H1 (cell line): ENCODE data around the gene ZKSCAN1. TPM values are rescaled to one million over a fixed set of nuclear protein-coding genes. Genes with fewer than 3 reads are reported as not detected.

Experiments used
- CTCF ChIA-PET: fragments of 300-600 bp; sonication (Branson Sonifier 250); formaldehyde crosslinking; loops from one replicate; lab custom pipeline; 2021; ENCODE audit not compliant: partially characterized antibody; lab: Charles Lee
- POLR2A ChIA-PET: fragments of 300-600 bp; sonication (Branson Sonifier 250); formaldehyde crosslinking; loops from one replicate; lab custom pipeline; 2021; ENCODE audit warnings: inconsistent platforms; ENCODE audit not compliant: partially characterized antibody; lab: Charles Lee
- DNase-seq, 2 experiments: peaks; one replicate each; pipeline versions ENCODE4 v3.0.0 to v3.0.0-alpha.2; 2010 to 2022; ENCODE audit warnings: low spot score in 2 of 2, low read depth in 1 of 2, mixed read lengths in 1 of 2
- FAIRE-seq: peaks from 2 replicates; lab custom pipeline; 2011; peaks lifted over from hg19 to GRCh38; lab: Jason Lieb, UNC
- H2AFZ ChIP-seq: 2 replicates; pipeline ENCODE4 v1.8.1; 2012; ENCODE audit warnings: low read length, inconsistent platforms
- H2AK5ac ChIP-seq: 2 replicates; pipeline ENCODE4 v1.6.1; 2013; ENCODE audit warnings: low read depth, low read length
- H2BK120ac ChIP-seq: replicated peaks from 2 replicates; pipeline ENCODE3; 2013; ENCODE audit warnings: low read depth, low read length, inconsistent platforms
- H2BK12ac ChIP-seq: 2 replicates; pipeline ENCODE4 v1.6.1; 2013; ENCODE audit warnings: low read depth, low read length
- H2BK15ac ChIP-seq: 2 replicates; pipeline ENCODE4 v1.6.1; 2013; ENCODE audit warnings: low read length
- H2BK20ac ChIP-seq: 2 replicates; pipeline ENCODE4 v1.6.1; 2013; ENCODE audit warnings: low read length
- H2BK5ac ChIP-seq: 2 replicates; pipeline ENCODE4 v1.6.1; 2013; ENCODE audit warnings: low read depth, low read length
- H3K14ac ChIP-seq: 2 replicates; pipeline ENCODE4 v1.6.1; 2013; ENCODE audit warnings: inconsistent platforms; ENCODE audit not compliant: insufficient read length
- H3K18ac ChIP-seq: 2 replicates; pipeline ENCODE4 v1.6.1; 2013; ENCODE audit warnings: low read length; ENCODE audit errors: extremely low read depth
- H3K23ac ChIP-seq: 2 replicates; pipeline ENCODE4 v1.6.1; 2013; ENCODE audit warnings: inconsistent platforms; ENCODE audit not compliant: insufficient read length
- H3K23me2 ChIP-seq: 2 replicates; pipeline ENCODE4 v1.6.1; 2013; ENCODE audit warnings: low read depth, low read length
- H3K27ac ChIP-seq: 2 replicates; pipeline ENCODE4 v1.6.1; 2011; ENCODE audit warnings: low read depth, low read length, inconsistent platforms
- H3K27me3 ChIP-seq, 4 experiments: replicated peaks in 1 of 4; 1 replicate in 1 of 4; 2 replicates in 3 of 4; pipeline versions ENCODE4 v1.6.1 to v1.8.1; 2011 to 2013; ENCODE audit warnings: low read length in 3 of 4, mild to moderate bottlenecking in 3 of 4, inconsistent platforms in 2 of 4, mixed read lengths in 2 of 4, moderate library complexity in 1 of 4; ENCODE audit not compliant: control insufficient read depth in 3 of 4, insufficient read depth in 3 of 4; ENCODE audit errors: extremely low read depth in 1 of 4
- H3K36me3 ChIP-seq, 4 experiments: 2 replicates each; pipeline versions ENCODE4 v1.6.1 to v1.8.1; 2011 to 2013; ENCODE audit warnings: mild to moderate bottlenecking in 4 of 4, low read length in 3 of 4, moderate library complexity in 2 of 4, control low read depth in 1 of 4, inconsistent platforms in 1 of 4; ENCODE audit not compliant: insufficient read depth in 4 of 4, control insufficient read depth in 2 of 4
- H3K4ac ChIP-seq: replicated peaks from 2 replicates; pipeline ENCODE3; 2013; ENCODE audit warnings: low read length, low read depth, mixed read lengths, inconsistent platforms; ENCODE audit not compliant: insufficient read length
- H3K4me1 ChIP-seq, 4 experiments: replicated peaks in 1 of 4; 1 replicate in 1 of 4; 2 replicates in 3 of 4; pipeline versions ENCODE4 v1.6.1 to v1.8.1; 2011 to 2013; ENCODE audit warnings: low read length in 3 of 4, inconsistent platforms in 2 of 4, mixed read lengths in 1 of 4; ENCODE audit not compliant: insufficient read depth in 4 of 4, control insufficient read depth in 3 of 4
- H3K4me2 ChIP-seq, 2 experiments: 2 replicates each; pipeline versions ENCODE4 v1.6.1 to v1.8.1; 2011 to 2013; ENCODE audit warnings: low read depth in 2 of 2, low read length in 2 of 2, control low read depth in 1 of 2, inconsistent platforms in 1 of 2, mild to moderate bottlenecking in 1 of 2; ENCODE audit not compliant: insufficient read depth in 1 of 2
- H3K4me3 ChIP-seq, 4 experiments: fragments of 200-600, 300-600 bp in 1 of 4; sonication (generic), shearing (Covaris generic), sonication (Bioruptor Twin) in 1 of 4; 2 replicates each; pipeline versions ENCODE4 v1.5.1 to v1.8.1; 2011 to 2016; ENCODE audit warnings: low read length in 4 of 4, low read depth in 3 of 4, control low read depth in 2 of 4, inconsistent platforms in 2 of 4, mild to moderate bottlenecking in 2 of 4, mixed read lengths in 1 of 4, moderate library complexity in 1 of 4; ENCODE audit not compliant: insufficient read depth in 2 of 4; ENCODE audit errors: extremely low read depth in 1 of 4
- H3K56ac ChIP-seq: replicated peaks from 2 replicates; pipeline ENCODE3; 2013; ENCODE audit warnings: low read depth, mild to moderate bottlenecking, mixed read lengths, low read length, inconsistent platforms; ENCODE audit not compliant: insufficient read length
- H3K79me1 ChIP-seq: 2 replicates; pipeline ENCODE4 v1.6.1; 2013; ENCODE audit warnings: low read depth, low read length, control low read depth
- H3K79me2 ChIP-seq, 2 experiments: 2 replicates each; pipeline versions ENCODE4 v1.6.1 to v1.8.1; 2012 to 2013; ENCODE audit warnings: low read length in 2 of 2, mild to moderate bottlenecking in 2 of 2, inconsistent platforms in 1 of 2; ENCODE audit not compliant: insufficient read depth in 2 of 2, control insufficient read depth in 1 of 2
- H3K9ac ChIP-seq, 4 experiments: replicated peaks in 1 of 4; 1 replicate in 1 of 4; 2 replicates in 3 of 4; pipeline versions ENCODE4 v1.6.1 to v1.8.1; 2011 to 2013; ENCODE audit warnings: low read depth in 3 of 4, low read length in 3 of 4, control low read depth in 2 of 4, mild to moderate bottlenecking in 2 of 4, moderate library complexity in 2 of 4, inconsistent platforms in 1 of 4; ENCODE audit errors: extremely low read depth in 1 of 4
- H3K9me3 ChIP-seq, 2 experiments: 2 replicates each; pipeline versions ENCODE4 v1.6.1 to v1.8.1; 2012 to 2013; ENCODE audit warnings: mild to moderate bottlenecking in 2 of 2, moderate library complexity in 2 of 2, control low read depth in 1 of 2, inconsistent platforms in 1 of 2, low read depth in 1 of 2, low read length in 1 of 2, mixed read lengths in 1 of 2; ENCODE audit not compliant: insufficient read depth in 2 of 2
- H4K20me1 ChIP-seq, 2 experiments: replicated peaks in 1 of 2; 2 replicates each; pipeline versions ENCODE3 to v1.8.1; 2011 to 2013; ENCODE audit warnings: inconsistent platforms in 2 of 2, low read length in 2 of 2, mild to moderate bottlenecking in 1 of 2; ENCODE audit not compliant: insufficient read depth in 2 of 2, control insufficient read depth in 1 of 2
- H4K5ac ChIP-seq: 2 replicates; pipeline ENCODE4 v1.6.1; 2013; ENCODE audit warnings: low read length, low read depth, mixed read lengths, inconsistent platforms; ENCODE audit not compliant: insufficient read length
- H4K8ac ChIP-seq: 2 replicates; pipeline ENCODE4 v1.8.0; 2013; ENCODE audit warnings: mild to moderate bottlenecking, moderate library complexity, low read length, inconsistent platforms; ENCODE audit not compliant: insufficient read depth; ENCODE audit errors: extremely low read depth
- H4K91ac ChIP-seq: replicated peaks from 2 replicates; pipeline ENCODE3; 2013; ENCODE audit warnings: low read length, mixed read lengths, inconsistent platforms; ENCODE audit not compliant: insufficient read length
- KDM4A ChIP-seq: IDR thresholded peaks from one replicate; pipeline ENCODE4 v1.7.1; 2012; ENCODE audit warnings: low read depth, mild to moderate bottlenecking, moderate library complexity, low read length, inconsistent platforms; ENCODE audit not compliant: severe bottlenecking
- POLR2AphosphoS5 ChIP-seq: IDR thresholded peaks from 2 replicates; pipeline ENCODE4 v1.6.1; 2011; ENCODE audit warnings: low read depth, low read length
- SP1 ChIP-seq: IDR thresholded peaks from 2 replicates; pipeline ENCODE4 v1.6.1; 2011; ENCODE audit warnings: low read depth, low read length
- WGBS, 2 experiments: shearing (Covaris generic) in 1 of 2; methylation state at CpG; one replicate each; pipeline versions ENCODE4 v1.1.6 to v1.1.7; 2013 to 2015; ENCODE audit warnings: low lambda C conversion rate in 2 of 2, mixed read lengths in 2 of 2, inconsistent platforms in 1 of 2, low coverage in 1 of 2, missing lambda C conversion rate in 1 of 2; ENCODE audit not compliant: insufficient replicate concordance in 2 of 2, insufficient coverage in 1 of 2, insufficient read length in 1 of 2; ENCODE audit errors: extremely low coverage in 1 of 2, missing lambda C conversion rate in 1 of 2; 5-methylcytosine and 5-hydroxymethylcytosine counted together
- polyA plus RNA-seq, 7 experiments: library from polyadenylated mRNA; depleted of rRNA in 3 of 7; stranded (reverse) in 5 of 7; unstranded in 2 of 7; fragments of >200 nt in 5 of 7; fragments of 200-250 nt in 2 of 7; gene quantifications; 1 replicate in 5 of 7; 2 replicates in 1 of 7; 4 replicates in 1 of 7; pipeline versions ENCODE4 v1.2.1 to v1.2.3, GENCODE V29; 2011 to 2013; ENCODE audit warnings: missing spikeins in 2 of 7, mixed read lengths in 2 of 7
- total RNA-seq: library from RNA; stranded (reverse); fragmentation: NEBNext Ultra II Directional; extraction: Animal tissue kit (Norgen Biotek cat#: 25700); gene quantifications from 2 replicates; pipeline ENCODE4 v1.2.1, GENCODE V29; 2021

Gene ZKSCAN1
- total and polyA plus RNA-seq, 2 of the 8 experiments (the other 6 are each of a cell fraction or from before 2014, with no cell fraction given) = 8.2 to 40.6 TPM

- no peaks in the 10 kb centered on the region for H3K9me3 ChIP-seq
- no peak overlapping the region for H3K4ac ChIP-seq
- H2BK120ac ChIP-seq = no peak overlapping the region
- no peak overlapping the region for H3K4me2 ChIP-seq
- H4K8ac ChIP-seq = no peak overlapping the region
- no peak overlapping the region for H2AFZ ChIP-seq
- 95% methylated on average over 10 of the region's 10 CpGs; no CpG with 5 or more reads in 1 of the 2 experiments for WGBS, 2 experiments
- H3K27ac ChIP-seq = no peak overlapping the region
- peaks cover 15 to 41% (median 29%) of the 10 kb centered on the region in 4 experiments for H3K36me3 ChIP-seq
- no peak overlapping the region for H3K4me3 ChIP-seq
- H4K20me1 ChIP-seq = peaks cover 0 to 3% of the 10 kb centered on the region in 2 experiments
- no peak overlapping the region for H3K18ac ChIP-seq
- no peaks in the 10 kb centered on the region for H3K4me1 ChIP-seq
- H3K27me3 ChIP-seq = peaks cover 0 to 1% (median 0%) of the 10 kb centered on the region in 4 experiments; a peak in 1 of 7 replicates
- no peak overlapping the region for H2BK5ac ChIP-seq
- H2AK5ac ChIP-seq = no peak overlapping the region
- FAIRE-seq = no peak
- H3K23me2 ChIP-seq = no peaks in the 10 kb centered on the region; the same call in 1 of the 2 replicates
- no peak overlapping the region for H2BK20ac ChIP-seq
- ChIA-PET POLR2A (interaction anchor here (18.6 kb wide), 1 partner anchor 15 kb away, joined by 294 read pairs; the partner anchor contains the start of gene ZNF3), CTCF (interaction anchor here (0.7 to 1.7 kb wide), 2 partner anchors 9 to 42 kb away, joined by 3 read pairs; partner anchors contain the start of gene ZKSCAN1)
- H3K79me2 ChIP-seq = peaks cover 0 to 18% of the 10 kb centered on the region in 2 experiments; a peak in 2 of 4 replicates
- no peak overlapping the region for H3K14ac ChIP-seq
- H2BK12ac ChIP-seq = no peak overlapping the region
- no peak overlapping the region for H3K56ac ChIP-seq
- H3K9ac ChIP-seq = no peak overlapping the region
- H4K91ac ChIP-seq = no peak overlapping the region
- H3K79me1 ChIP-seq = peaks cover 3% of the 10 kb centered on the region; the same call in 1 of the 2 replicates
- H2BK15ac ChIP-seq = no peak overlapping the region
- no peak for DNase-seq
- no peak overlapping the region for H3K23ac ChIP-seq
- no peak overlapping the region for H4K5ac ChIP-seq
- no peak for TF ChIP-seq KDM4A
- no peak for TF ChIP-seq SP1
- no peak for TF ChIP-seq POLR2AphosphoS5
Observed at GRCh38 chr7:100057006-100057405, 41.6 kb downstream of the ZKSCAN1 start.
